HG03378 (cell line): ENCODE measurements around the gene UNC50.

Experiments used
- ATAC-seq: cut with Tn5 transposase; IDR thresholded peaks from one replicate; pipeline ENCODE4 v1.9.1; 2021; ENCODE audit warnings: mild to moderate bottlenecking, moderate library complexity; ENCODE audit not compliant: unreplicated experiment

The UNC50 gene

GRCh38 chr2:98663511-98664090 lies 55.2 kb downstream of the UNC50 start:
- no peak for ATAC-seq

GRCh38 chr2:98664323-98664722 lies 55.9 kb downstream of the UNC50 start:
- no peak for ATAC-seq

DNA sequence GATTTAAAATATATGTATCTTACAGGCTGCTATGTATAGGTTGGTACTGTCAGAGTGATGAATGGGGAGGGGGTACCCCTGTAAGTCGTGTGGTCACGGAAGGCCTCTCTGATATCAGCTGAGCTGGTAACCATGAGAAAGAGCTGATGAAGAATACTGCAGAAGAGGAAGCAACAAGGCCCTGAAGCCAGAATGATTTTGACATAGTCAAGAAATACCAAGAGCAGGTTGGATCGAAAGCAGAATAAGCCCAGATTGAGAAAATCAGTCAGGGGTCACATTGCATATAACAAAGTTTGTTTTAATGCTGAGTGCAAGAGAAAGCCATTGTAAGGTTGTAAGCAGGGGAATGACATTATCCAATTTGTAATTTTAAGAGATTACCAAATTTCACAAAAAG lies 57.3 kb downstream of the UNC50 start:
- no peak for ATAC-seq
